ENCODE results near the gene MPHOSPH6. TPM values are rescaled to one million over a fixed set of nuclear protein-coding genes. Genes with fewer than 3 reads are reported as not detected.

MPHOSPH6 gene
- polyA plus RNA-seq, 1 of the 3 experiments (the other 2 are of a cell fraction): 9.4 TPM

GRCh38 chr16:82147546-82147945 is 22.5 kb downstream of the MPHOSPH6 start:
- Histone ChIP-seq H3K27ac (ENCODE audit: low read depth in 2 of 2, low read length in 1 of 2) (no peak overlapping the region), H3K27me3 (ENCODE audit: insufficient read depth) (no peaks in the 10 kb centered on the region), H4K20me1 (ENCODE audit: insufficient read depth) (no peaks in the 10 kb centered on the region), H3K36me3 (replicated peaks in 1 of 2; ENCODE audit: control insufficient read depth in 1 of 2, insufficient read depth in 2 of 2, low read length in 1 of 2) (peaks cover 18 to 45% of the 10 kb centered on the region in 2 experiments), H3K4me1 (ENCODE audit: control insufficient read depth in 1 of 2, insufficient read depth in 2 of 2, low read depth in 1 of 2, low read length in 1 of 2) (no peaks in the 10 kb centered on the region), H3K4me3 (ENCODE audit: low read depth in 2 of 2, low read length in 1 of 2) (no peak overlapping the region), H3K4me2 (no peak overlapping the region), H3K9me3 (no peaks in the 10 kb centered on the region), H3K9ac (no peak overlapping the region), H2AFZ (ENCODE audit: low read depth) (no peak overlapping the region), H3F3A (replicated peaks; ENCODE audit: insufficient read depth) (no peaks in the 10 kb centered on the region), H3K9me2 (no peaks in the 10 kb centered on the region), H3K79me2 (ENCODE audit: insufficient read depth) (no peaks in the 10 kb centered on the region; the same call in 1 of the 2 replicates)
- no peak for DNase-seq
- 97% methylated on average over 5 of the region's 5 CpGs for WGBS (ENCODE audit: low lambda C conversion rate)
- ChIA-PET CTCF (no interaction called here), POLR2A (no interaction called here)
- TF ChIP-seq FOSL2 (IDR thresholded peaks at IDR 0.05; ENCODE audit: borderline replicate concordance, low read depth): no peak
- no peak for TF ChIP-seq MEF2A (IDR thresholded peaks at IDR 0.05; ENCODE audit: borderline replicate concordance, low read depth)
- TF ChIP-seq FOXM1 (IDR thresholded peaks at IDR 0.05; ENCODE audit: low read depth): no peak
- TF ChIP-seq IRF3 (IDR thresholded peaks at IDR 0.05; ENCODE audit: low read depth, low read length): no peak
- no peak for TF ChIP-seq GATA2 (CRISPR knock-in tag; IDR thresholded peaks at IDR 0.05)
- no peak for TF ChIP-seq TAF1 (IDR thresholded peaks at IDR 0.05; ENCODE audit: borderline replicate concordance, low read depth, low read length)

- no peaks in the 10 kb centered on the region for H3K4me1 ChIP-seq (ENCODE audit: control insufficient read depth in 1 of 2, insufficient read depth in 2 of 2, low read depth in 1 of 2, low read length in 1 of 2)
- H3K9me2 ChIP-seq: no peaks in the 10 kb centered on the region
- H3F3A ChIP-seq (replicated peaks; ENCODE audit: insufficient read depth): no peaks in the 10 kb centered on the region
- no peak overlapping the region for H2AFZ ChIP-seq (ENCODE audit: low read depth)
- no peaks in the 10 kb centered on the region; the same call in 1 of the 2 replicates for H3K79me2 ChIP-seq (ENCODE audit: insufficient read depth)
- H3K9me3 ChIP-seq: no peaks in the 10 kb centered on the region
- H4K20me1 ChIP-seq (ENCODE audit: insufficient read depth): no peaks in the 10 kb centered on the region
- ChIA-PET CTCF (no interaction called here), POLR2A (no interaction called here)
- WGBS (ENCODE audit: low lambda C conversion rate): 93% methylated on average over 5 of the region's 5 CpGs
- no peak for DNase-seq
- H3K4me3 ChIP-seq (ENCODE audit: low read depth in 2 of 2, low read length in 1 of 2): no peak overlapping the region
- no peaks in the 10 kb centered on the region for H3K27me3 ChIP-seq (ENCODE audit: insufficient read depth)
- H3K9ac ChIP-seq: no peak overlapping the region
- H3K27ac ChIP-seq (ENCODE audit: low read depth in 2 of 2, low read length in 1 of 2): no peak overlapping the region
- H3K4me2 ChIP-seq: no peak overlapping the region
- TF ChIP-seq SIN3A (IDR thresholded peaks at IDR 0.05; ENCODE audit: borderline replicate concordance, low read depth, low read length) (no peak), FOXM1 (IDR thresholded peaks at IDR 0.05; ENCODE audit: low read depth) (no peak), EZH2phosphoT487 (IDR thresholded peaks at IDR 0.05; ENCODE audit: borderline replicate concordance, low read depth) (no peak), FOSL2 (IDR thresholded peaks at IDR 0.05; ENCODE audit: borderline replicate concordance, low read depth) (no peak), EP300 (IDR thresholded peaks at IDR 0.05; ENCODE audit: borderline replicate concordance in 1 of 2, low read depth in 1 of 2, low read length in 1 of 2) (no peak), GABPA (IDR thresholded peaks at IDR 0.05; ENCODE audit: low read depth) (no peak), POLR2AphosphoS5 (IDR thresholded peaks at IDR 0.05; ENCODE audit: low read depth, low read length) (no peak), USF2 (IDR thresholded peaks at IDR 0.05; ENCODE audit: borderline replicate concordance, low read depth, low read length) (no peak), RFX5 (IDR thresholded peaks at IDR 0.05; ENCODE audit: low read length) (no peak), IRF3 (IDR thresholded peaks at IDR 0.05; ENCODE audit: low read depth, low read length) (no peak), NFIC (IDR thresholded peaks at IDR 0.05; ENCODE audit: borderline replicate concordance) (no peak), RAD21 (IDR thresholded peaks at IDR 0.05; ENCODE audit: low read length) (no peak)
- peaks cover 18 to 45% of the 10 kb centered on the region in 2 experiments for H3K36me3 ChIP-seq (replicated peaks in 1 of 2; ENCODE audit: control insufficient read depth in 1 of 2, insufficient read depth in 2 of 2, low read length in 1 of 2)
Measured at GRCh38 chr16:82146957-82147356, 23.1 kb downstream of the MPHOSPH6 start.

Data from SK-N-SH (cell line).